Small intestine (tissue), 7 donors: ENCODE results near the gene FBXL17. TPM values are rescaled to one million over a fixed set of nuclear protein-coding genes. Genes with fewer than 3 reads are reported as not detected.

Experiments used
- DNase-seq, 2 donors: peaks; one replicate each; pipeline versions ENCODE4 v3.0.0 to v3.0.0-alpha.2; 2013
- FAIRE-seq: peaks from 2 replicates; lab custom pipeline; 2012; peaks lifted over from hg19 to GRCh38; lab: Jason Lieb, UNC
- H3K27ac ChIP-seq, 3 donors: one replicate each; pipeline ENCODE4 v1.5.1; 2013; ENCODE audit warnings: low read length in 2 of 3, mild to moderate bottlenecking in 2 of 3, control low read depth in 1 of 3, inconsistent platforms in 1 of 3, low read depth in 1 of 3, moderate library complexity in 1 of 3
- H3K27me3 ChIP-seq, 3 donors: one replicate each; pipeline ENCODE4 v1.6.1; 2013; ENCODE audit warnings: low read length in 3 of 3, inconsistent platforms in 1 of 3; ENCODE audit not compliant: control insufficient read depth in 3 of 3, insufficient read depth in 3 of 3
- H3K36me3 ChIP-seq, 3 donors: one replicate each; pipeline ENCODE4 v1.6.1; 2013; ENCODE audit warnings: low read length in 3 of 3, inconsistent platforms in 1 of 3, low read depth in 1 of 3, mild to moderate bottlenecking in 1 of 3, moderate library complexity in 1 of 3; ENCODE audit not compliant: control insufficient read depth in 3 of 3, insufficient read depth in 2 of 3
- H3K4me1 ChIP-seq, 3 donors: one replicate each; pipeline ENCODE4 v1.6.1; 2013; ENCODE audit warnings: low read length in 2 of 3, inconsistent platforms in 1 of 3, low read depth in 1 of 3, mild to moderate bottlenecking in 1 of 3, moderate library complexity in 1 of 3; ENCODE audit not compliant: control insufficient read depth in 3 of 3, insufficient read depth in 2 of 3
- H3K4me3 ChIP-seq, 3 donors: one replicate each; pipeline ENCODE4 v1.5.1; 2013; ENCODE audit warnings: low read length in 3 of 3, control low read depth in 1 of 3, inconsistent platforms in 1 of 3, low read depth in 1 of 3, mild to moderate bottlenecking in 1 of 3, moderate library complexity in 1 of 3
- H3K9me3 ChIP-seq, 2 donors: one replicate each; pipeline ENCODE4 v1.6.1; 2013; ENCODE audit warnings: low read depth in 1 of 2, low read length in 1 of 2; ENCODE audit not compliant: control insufficient read depth in 2 of 2, insufficient read depth in 1 of 2
- WGBS, 3 donors: extraction: QIAGEN DNeasy Blood & Tissue Kit; methylation state at CpG; one replicate each; pipeline ENCODE4 v1.1.7; 2013; 5-methylcytosine and 5-hydroxymethylcytosine counted together
- polyA plus RNA-seq, 4 donors: library from polyadenylated mRNA; stranded (reverse) in 3 of 4; unstranded in 1 of 4; fragments of 200-250 nt in 3 of 4; fragments of 120-200 nt in 1 of 4; gene quantifications; one replicate each; pipeline versions ENCODE4 v1.2.1 to v1.2.3, GENCODE V29; 2013
- donor health status: healthy with polysubstance abuse.
- donor health status: control.
- donor health status: control.
- donor health status: Bipolar disorder and iron deficiency.
- donor health status: healthy.

FBXL17 gene
- polyA plus RNA-seq, 4 donors = 5.4 to 20.6 (median 8.3) TPM

- H3K27me3 ChIP-seq = no peaks in the 10 kb centered on the region
- 89 to 97% (median 91%) methylated on average over 4 of the region's 4 CpGs for WGBS, 3 donors
- no peaks in the 10 kb centered on the region for H3K36me3 ChIP-seq
- H3K9me3 ChIP-seq = no peaks in the 10 kb centered on the region
- H3K4me3 ChIP-seq = no peak overlapping the region
- no peak for DNase-seq
- H3K27ac ChIP-seq = no peak overlapping the region
- H3K4me1 ChIP-seq = no peaks in the 10 kb centered on the region
- FAIRE-seq = no peak
These were observed 235.7 kb downstream of the FBXL17 start for GRCh38 chr5:108146222-108146621.

GRCh38 chr5:108145351-108145750, 236.5 kb downstream of the FBXL17 start:
- FAIRE-seq = no peak
- no peaks in the 10 kb centered on the region for H3K9me3 ChIP-seq
- no peaks in the 10 kb centered on the region for H3K4me1 ChIP-seq
- no peaks in the 10 kb centered on the region for H3K36me3 ChIP-seq
- H3K27me3 ChIP-seq = no peaks in the 10 kb centered on the region
- 68 to 80% (median 79%) methylated on average over 1 of the region's 1 CpG for WGBS, 3 donors
- no peak overlapping the region for H3K27ac ChIP-seq
- no peak for DNase-seq
- H3K4me3 ChIP-seq = no peak overlapping the region

- H3K9me3 ChIP-seq = no peaks in the 10 kb centered on the region
- H3K27ac ChIP-seq = no peak overlapping the region
- DNase-seq (no peak), FAIRE-seq (no peak)
- 89 to 97% (median 96%) methylated on average over 4 of the region's 4 CpGs for WGBS, 3 donors
- no peak overlapping the region for H3K4me3 ChIP-seq
- H3K36me3 ChIP-seq = no peaks in the 10 kb centered on the region
- H3K27me3 ChIP-seq = no peaks in the 10 kb centered on the region
- no peaks in the 10 kb centered on the region for H3K4me1 ChIP-seq
These were observed 237.6 kb downstream of the FBXL17 start for GRCh38 chr5:108144332-108144731.

- H3K9me3 ChIP-seq = no peaks in the 10 kb centered on the region
- no peaks in the 10 kb centered on the region for H3K36me3 ChIP-seq
- no peaks in the 10 kb centered on the region for H3K4me1 ChIP-seq
- no peaks in the 10 kb centered on the region for H3K27me3 ChIP-seq
- H3K27ac ChIP-seq = no peak overlapping the region
- H3K4me3 ChIP-seq = no peak overlapping the region
- DNase-seq = no peak
- FAIRE-seq = no peak
These were observed 238.3 kb downstream of the FBXL17 start for GRCh38 chr5:108143581-108143980.

DNA sequence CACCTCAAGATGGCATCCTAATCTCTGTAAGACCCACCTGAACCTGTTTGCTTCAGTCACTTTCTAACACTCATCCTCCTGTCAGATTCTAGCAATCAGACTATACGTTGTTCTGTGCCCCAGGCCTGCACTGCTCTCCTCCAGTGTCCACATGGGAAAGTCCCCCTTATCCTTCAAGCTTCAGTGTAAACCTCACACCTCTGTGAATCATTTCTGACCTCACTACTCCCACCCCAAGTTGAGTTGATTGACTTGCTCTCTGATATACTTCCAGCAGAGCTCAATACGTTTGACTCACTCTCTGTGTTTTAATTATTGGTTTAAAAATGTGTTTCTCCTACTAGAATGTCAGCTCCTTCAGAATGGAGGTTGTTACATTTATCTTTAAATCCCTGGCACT, 240.2 kb downstream of the FBXL17 start:
- WGBS, 3 donors = 79 to 90% (median 81%) methylated on average over 2 of the region's 2 CpGs
- Histone ChIP-seq H3K27ac (no peak overlapping the region), H3K4me3 (no peak overlapping the region), H3K36me3 (no peaks in the 10 kb centered on the region), H3K27me3 (no peaks in the 10 kb centered on the region), H3K4me1 (no peaks in the 10 kb centered on the region), H3K9me3 (no peaks in the 10 kb centered on the region)
- no peak for DNase-seq
- no peak for FAIRE-seq

DNA sequence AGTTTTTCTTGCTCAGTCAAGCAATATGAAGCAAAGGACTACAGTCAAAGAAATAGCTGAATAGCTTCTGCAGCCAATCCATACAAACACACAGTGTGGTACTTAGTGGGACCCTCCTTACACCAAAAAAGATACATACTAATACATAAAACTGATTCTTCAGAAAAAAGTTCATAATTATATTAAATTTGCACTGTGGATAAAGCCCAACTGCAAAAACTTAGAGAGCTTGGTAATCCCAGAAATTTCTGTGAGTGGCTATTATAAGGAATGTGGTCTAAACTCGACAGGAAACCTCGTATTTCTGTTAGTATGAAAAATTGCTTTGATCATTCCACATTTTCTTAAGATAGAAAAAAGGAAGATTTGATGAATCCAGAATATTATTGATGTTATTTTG, 245.4 kb downstream of the FBXL17 start:
- Histone ChIP-seq H3K9me3 (no peaks in the 10 kb centered on the region), H3K27me3 (no peaks in the 10 kb centered on the region), H3K27ac (no peak overlapping the region), H3K36me3 (no peaks in the 10 kb centered on the region), H3K4me3 (no peak overlapping the region), H3K4me1 (no peaks in the 10 kb centered on the region)
- WGBS, 3 donors = 73 to 87% (median 87%) methylated on average over 2 of the region's 2 CpGs
- FAIRE-seq (no peak), DNase-seq (no peak)

DNA sequence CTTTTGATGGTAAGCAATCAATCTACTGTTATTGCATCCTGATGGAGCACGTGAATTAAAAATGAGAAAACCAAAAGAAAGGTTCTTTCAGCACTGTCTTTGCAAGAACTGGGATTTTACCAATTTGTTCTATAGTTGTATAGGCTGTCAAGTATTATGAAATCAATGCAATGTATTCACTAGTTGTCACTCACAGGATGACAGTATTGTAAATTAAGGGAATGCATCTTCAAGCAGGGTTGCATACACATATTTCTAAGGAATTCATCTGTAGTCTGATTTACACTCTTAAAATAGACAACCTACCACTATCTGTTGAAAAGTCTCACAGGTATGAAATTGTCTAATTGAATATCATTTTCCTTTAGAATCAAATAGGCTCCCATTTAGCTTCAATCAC, 252.8 kb downstream of the FBXL17 start:
- no peaks in the 10 kb centered on the region for H3K27me3 ChIP-seq
- no peak overlapping the region for H3K4me3 ChIP-seq
- H3K4me1 ChIP-seq = no peaks in the 10 kb centered on the region
- H3K9me3 ChIP-seq = no peaks in the 10 kb centered on the region
- FAIRE-seq = no peak
- no peak overlapping the region for H3K27ac ChIP-seq
- 95 to 98% (median 97%) methylated on average over 1 of the region's 1 CpG for WGBS, 3 donors
- DNase-seq = no peak
- H3K36me3 ChIP-seq = no peaks in the 10 kb centered on the region

GRCh38 chr5:108125771-108126511, 256.0 kb downstream of the FBXL17 start:
- no peaks in the 10 kb centered on the region for H3K36me3 ChIP-seq
- FAIRE-seq (no peak), DNase-seq (no peak)
- no peak overlapping the region for H3K27ac ChIP-seq
- H3K27me3 ChIP-seq = no peaks in the 10 kb centered on the region
- H3K4me1 ChIP-seq = no peaks in the 10 kb centered on the region
- WGBS, 3 donors = 77 to 85% (median 83%) methylated on average over 3 of the region's 3 CpGs
- H3K9me3 ChIP-seq = no peaks in the 10 kb centered on the region
- no peak overlapping the region for H3K4me3 ChIP-seq

- FAIRE-seq (no peak), DNase-seq (no peak)
- 91 to 94% (median 94%) methylated on average over 4 of the region's 4 CpGs for WGBS, 3 donors
- Histone ChIP-seq H3K27ac (no peak overlapping the region), H3K9me3 (no peaks in the 10 kb centered on the region), H3K27me3 (no peaks in the 10 kb centered on the region), H3K4me1 (no peaks in the 10 kb centered on the region), H3K36me3 (peaks cover 0 to 3% (median 0%) of the 10 kb centered on the region in 3 donors), H3K4me3 (no peak overlapping the region)
These were observed 257.3 kb downstream of the FBXL17 start for GRCh38 chr5:108124596-108124995.
